ENCODE measurements around the gene TRIM40.
"Not testable (repeated sequence)": the region's sequence is repeated elsewhere in the genome, so short reads cannot be mapped to it uniquely, and the experiment has no call there.

DNA sequence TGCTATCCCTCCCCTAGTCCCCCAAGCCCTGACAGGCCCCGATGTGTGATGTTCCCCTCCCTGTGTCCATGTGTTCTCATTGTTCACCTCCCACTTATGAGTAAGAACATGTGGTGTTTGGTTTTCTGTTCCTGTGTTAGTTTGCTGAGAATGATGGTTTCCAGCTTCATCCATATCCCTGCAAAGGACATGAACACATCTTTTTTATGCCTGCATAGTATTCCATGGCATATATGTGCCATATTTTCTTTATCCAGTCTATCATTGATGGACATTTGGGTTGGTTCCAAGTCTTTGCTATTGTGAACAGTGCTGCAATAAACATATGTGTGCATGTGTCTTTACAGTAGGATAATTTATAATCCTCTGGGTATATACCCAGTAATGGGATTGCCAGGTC, 29.3 kb downstream of the TRIM40 start:
- TF ChIP-seq, protein P1, sequence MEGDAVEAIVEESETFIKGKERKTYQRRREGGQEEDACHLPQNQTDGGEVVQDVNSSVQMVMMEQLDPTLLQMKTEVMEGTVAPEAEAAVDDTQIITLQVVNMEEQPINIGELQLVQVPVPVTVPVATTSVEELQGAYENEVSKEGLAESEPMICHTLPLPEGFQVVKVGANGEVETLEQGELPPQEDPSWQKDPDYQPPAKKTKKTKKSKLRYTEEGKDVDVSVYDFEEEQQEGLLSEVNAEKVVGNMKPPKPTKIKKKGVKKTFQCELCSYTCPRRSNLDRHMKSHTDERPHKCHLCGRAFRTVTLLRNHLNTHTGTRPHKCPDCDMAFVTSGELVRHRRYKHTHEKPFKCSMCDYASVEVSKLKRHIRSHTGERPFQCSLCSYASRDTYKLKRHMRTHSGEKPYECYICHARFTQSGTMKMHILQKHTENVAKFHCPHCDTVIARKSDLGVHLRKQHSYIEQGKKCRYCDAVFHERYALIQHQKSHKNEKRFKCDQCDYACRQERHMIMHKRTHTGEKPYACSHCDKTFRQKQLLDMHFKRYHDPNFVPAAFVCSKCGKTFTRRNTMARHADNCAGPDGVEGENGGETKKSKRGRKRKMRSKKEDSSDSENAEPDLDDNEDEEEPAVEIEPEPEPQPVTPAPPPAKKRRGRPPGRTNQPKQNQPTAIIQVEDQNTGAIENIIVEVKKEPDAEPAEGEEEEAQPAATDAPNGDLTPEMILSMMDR (IDR thresholded peaks at IDR 0.05): not testable (repeated sequence)
- not testable (repeated sequence) for TF ChIP-seq POLR2A (IDR thresholded peaks at IDR 0.05)
